ENCODE measurements around the gene NEURL1B. TPM values are rescaled to one million over a fixed set of nuclear protein-coding genes. Genes with fewer than 3 reads are reported as not detected.

Gene NEURL1B
- total RNA-seq, 1 donor from 2014 or later, result 15.9 TPM

- DNase-seq, result peak; percentile 27
Observed at GRCh38 chr5:172678902-172679301, 37.8 kb downstream of the NEURL1B start.

- no peak for DNase-seq
Observed at GRCh38 chr5:172679628-172680212, 38.7 kb downstream of the NEURL1B start.

- no peak for DNase-seq
Observed at GRCh38 chr5:172680921-172681320, 39.9 kb downstream of the NEURL1B start.

GRCh38 chr5:172681421-172681820, 40.4 kb downstream of the NEURL1B start:
- DNase-seq, result no peak

GRCh38 chr5:172683264-172683644, 42.2 kb downstream of the NEURL1B start:
- DNase-seq, result no peak

GRCh38 chr5:172683645-172684471, 42.8 kb downstream of the NEURL1B start:
- no peak for DNase-seq

GRCh38 chr5:172685091-172685490, 44.0 kb downstream of the NEURL1B start:
- no peak for DNase-seq

GRCh38 chr5:172686111-172686510, 45.0 kb downstream of the NEURL1B start:
- DNase-seq, result no peak

- DNase-seq, result no peak
Observed at GRCh38 chr5:172686539-172687390, 45.7 kb downstream of the NEURL1B start.

GRCh38 chr5:172687940-172688339, 46.9 kb downstream of the NEURL1B start:
- no peak for DNase-seq

GRCh38 chr5:172688349-172689217, 47.5 kb downstream of the NEURL1B start:
- DNase-seq, result no peak

- DNase-seq, result no peak
Observed at GRCh38 chr5:172689218-172689572, 48.1 kb downstream of the NEURL1B start.

- no peak for DNase-seq
Observed at GRCh38 chr5:172689801-172690200, 48.7 kb downstream of the NEURL1B start.

- no peak for DNase-seq
Observed at GRCh38 chr5:172690258-172691075, 49.4 kb downstream of the NEURL1B start.

- DNase-seq, result no peak
Observed at GRCh38 chr5:172691886-172692285, 50.8 kb downstream of the NEURL1B start.

GRCh38 chr5:172692451-172692850, 51.4 kb downstream of the NEURL1B start:
- DNase-seq, result no peak

GRCh38 chr5:172692981-172693380, 51.9 kb downstream of the NEURL1B start:
- DNase-seq, result no peak

GRCh38 chr5:172694061-172694460, 53.0 kb downstream of the NEURL1B start:
- DNase-seq, result no peak

GRCh38 chr5:172694541-172694940, 53.5 kb downstream of the NEURL1B start:
- DNase-seq, result no peak

- DNase-seq, result no peak
Observed at GRCh38 chr5:172695232-172696054, 54.4 kb downstream of the NEURL1B start.
